ENCODE results near the gene MAML3.

DNA sequence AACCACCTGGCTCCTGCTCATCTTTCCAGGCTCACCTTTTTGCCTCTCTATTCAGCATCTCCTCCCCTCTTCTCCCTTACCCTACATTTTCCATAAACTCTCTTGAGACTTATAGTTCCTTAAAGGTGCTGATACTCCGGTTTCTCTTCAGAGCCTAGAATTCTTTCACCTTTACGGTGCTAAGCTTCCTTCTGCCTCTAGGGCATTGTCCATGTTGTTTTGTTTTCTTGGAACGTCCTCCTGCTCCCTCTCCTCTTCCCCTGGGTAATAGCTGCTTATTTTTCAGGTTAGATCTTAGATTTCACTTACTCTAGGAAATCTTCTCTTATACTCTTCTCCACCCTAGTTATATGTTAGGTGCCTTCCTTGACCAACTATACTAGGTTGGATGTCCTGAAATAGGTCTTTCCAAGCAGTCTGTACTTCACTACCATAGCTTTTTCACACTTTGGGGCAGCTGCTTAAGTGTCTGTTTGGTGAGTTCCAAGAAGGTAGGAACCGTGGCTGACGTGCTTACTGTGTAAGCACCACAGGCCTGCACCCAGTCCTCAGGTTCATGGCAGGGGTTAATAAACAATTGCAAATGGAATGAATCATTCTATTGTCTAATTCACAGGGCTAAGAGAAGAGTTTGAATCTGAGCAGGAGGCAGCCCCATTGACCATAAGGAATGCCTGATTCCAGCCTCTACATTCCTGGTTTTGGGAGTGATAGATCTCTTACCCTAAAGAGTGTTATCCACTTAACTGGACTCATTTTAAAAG is 260.8 kb downstream of the MAML3 start:
- no peak for TF ChIP-seq POLR2A (IDR thresholded peaks at IDR 0.05; ENCODE audit: low read length)
- no peak for TF ChIP-seq GATA1 (IDR thresholded peaks at IDR 0.05; ENCODE audit: low read depth, low read length)
